ENCODE data around the gene PDSS2.

GRCh38 chr6:107460083-107460631 is 793 bp upstream of the PDSS2 start:
- TF ChIP-seq CTCF (IDR thresholded peaks at IDR 0.05), result no peak
- TF ChIP-seq POLR2A (IDR thresholded peaks at IDR 0.05), result no peak
